ENCODE measurements around the gene PA2G4. TPM values are rescaled to one million over a fixed set of nuclear protein-coding genes. Genes with fewer than 3 reads are reported as not detected.

The PA2G4 gene
- total RNA-seq, 1 experiment from 2014 or later, result 406 TPM

GRCh38 chr12:56119361-56119796, 15.0 kb downstream of the PA2G4 start:
- Histone ChIP-seq H4K20me1 (ENCODE audit: low read length) (no peaks in the 10 kb centered on the region), H3K27ac (ENCODE audit: low read length) (peak overlapping the region; percentile 57), H3K4me3 (ENCODE audit: low read length) (peak overlapping the region; percentile 96), H3K36me3 (ENCODE audit: low read depth, low read length) (peaks cover 4% of the 10 kb centered on the region), H3K4me1 (ENCODE audit: insufficient read depth, low read length) (peaks cover 33% of the 10 kb centered on the region), H3K4me2 (ENCODE audit: low read length) (peak overlapping the region; percentile 94), H3F3A (ENCODE audit: low read length, unreplicated experiment) (peaks cover 8% of the 10 kb centered on the region), H3K79me2 (ENCODE audit: low read length) (peaks cover 33% of the 10 kb centered on the region), H3K27me3 (ENCODE audit: low read length) (no peaks in the 10 kb centered on the region), H3K9me3 (ENCODE audit: low read length) (no peaks in the 10 kb centered on the region), H3K9ac (ENCODE audit: low read length) (peak overlapping the region; percentile 78), H3K9me2 (replicated peaks; ENCODE audit: low read length) (no peaks in the 10 kb centered on the region), H2AFZ (ENCODE audit: low read length) (peak overlapping the region; percentile 32; the same call in 1 of the 2 replicates)
- peak; percentile 89 for DNase-seq
- TF ChIP-seq EZH2 (IDR thresholded peaks at IDR 0.05; ENCODE audit: low read length, unreplicated experiment) (no peak), EZH2phosphoT487 (IDR thresholded peaks at IDR 0.05; ENCODE audit: borderline replicate concordance, low read length) (no peak)
- TF ChIP-seq, protein P1, sequence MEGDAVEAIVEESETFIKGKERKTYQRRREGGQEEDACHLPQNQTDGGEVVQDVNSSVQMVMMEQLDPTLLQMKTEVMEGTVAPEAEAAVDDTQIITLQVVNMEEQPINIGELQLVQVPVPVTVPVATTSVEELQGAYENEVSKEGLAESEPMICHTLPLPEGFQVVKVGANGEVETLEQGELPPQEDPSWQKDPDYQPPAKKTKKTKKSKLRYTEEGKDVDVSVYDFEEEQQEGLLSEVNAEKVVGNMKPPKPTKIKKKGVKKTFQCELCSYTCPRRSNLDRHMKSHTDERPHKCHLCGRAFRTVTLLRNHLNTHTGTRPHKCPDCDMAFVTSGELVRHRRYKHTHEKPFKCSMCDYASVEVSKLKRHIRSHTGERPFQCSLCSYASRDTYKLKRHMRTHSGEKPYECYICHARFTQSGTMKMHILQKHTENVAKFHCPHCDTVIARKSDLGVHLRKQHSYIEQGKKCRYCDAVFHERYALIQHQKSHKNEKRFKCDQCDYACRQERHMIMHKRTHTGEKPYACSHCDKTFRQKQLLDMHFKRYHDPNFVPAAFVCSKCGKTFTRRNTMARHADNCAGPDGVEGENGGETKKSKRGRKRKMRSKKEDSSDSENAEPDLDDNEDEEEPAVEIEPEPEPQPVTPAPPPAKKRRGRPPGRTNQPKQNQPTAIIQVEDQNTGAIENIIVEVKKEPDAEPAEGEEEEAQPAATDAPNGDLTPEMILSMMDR (conservative IDR thresholded peaks at IDR 0.05; ENCODE audit: low read depth, low read length), result peak; percentile 93
- intact Hi-C loops (cut with micrococcal nuclease), result loop anchor here (1.0 to 5.0 kb wide), 5 partner anchors 38 to 105 kb away; partner anchors contain the start of genes MYL6, NABP2 and SMARCC2
- no TSS peak for BruUV-seq (replicated peaks)
- CTCF ChIA-PET, result interaction anchor here (0.5 to 2.9 kb wide), 6 partner anchors 9 to 326 kb away, joined by 3 to 37 read pairs (median 8); partner anchors contain the start of genes ESYT1, PA2G4 and SMARCC2
- POLR2A ChIA-PET (ENCODE audit: unreplicated experiment), result interaction anchor here (0.5 kb wide), 1 partner anchor 191 kb away, joined by 3 read pairs; no protein-coding TSS in a partner anchor
- ATAC-seq, result peak; percentile 29

DNA sequence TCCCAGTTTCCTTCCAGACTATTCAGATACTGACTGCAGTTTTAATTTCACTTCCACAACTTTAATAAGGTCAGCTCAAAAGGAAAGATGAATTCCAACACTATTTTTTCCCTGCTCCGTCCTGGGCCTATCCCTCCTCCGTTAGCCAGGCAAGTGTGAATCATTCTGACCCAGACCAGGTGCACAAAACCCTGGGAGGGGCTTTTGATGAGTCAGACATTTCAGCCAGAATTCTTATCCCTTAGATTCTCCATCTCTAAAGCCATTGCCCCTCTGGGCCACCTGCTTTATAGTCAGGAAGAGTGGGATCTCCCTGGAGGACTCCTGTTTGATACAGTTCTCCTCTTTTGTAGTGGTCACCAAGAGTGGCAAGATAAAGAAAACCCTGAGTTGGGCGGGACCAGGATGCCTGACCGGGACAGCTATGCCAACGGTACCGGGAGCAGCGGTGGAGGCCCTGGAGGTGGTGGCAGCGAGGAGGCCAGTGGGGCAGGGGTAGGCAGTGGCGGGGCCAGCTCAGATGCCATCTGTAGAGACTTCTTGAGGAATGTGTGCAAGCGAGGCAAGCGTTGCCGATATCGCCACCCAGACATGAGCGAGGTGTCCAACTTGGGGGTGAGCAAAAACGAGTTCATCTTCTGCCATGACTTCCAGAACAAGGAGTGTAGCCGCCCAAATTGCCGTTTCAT, 15.9 kb downstream of the PA2G4 start:
- Histone ChIP-seq H3K9me2 (replicated peaks; ENCODE audit: low read length) (no peaks in the 10 kb centered on the region), H3F3A (ENCODE audit: low read length, unreplicated experiment) (peaks cover 8% of the 10 kb centered on the region), H3K4me2 (ENCODE audit: low read length) (peak overlapping the region; percentile 94), H3K27me3 (ENCODE audit: low read length) (no peaks in the 10 kb centered on the region), H3K9ac (ENCODE audit: low read length) (peak overlapping the region; percentile 78), H4K20me1 (ENCODE audit: low read length) (no peaks in the 10 kb centered on the region), H3K4me3 (ENCODE audit: low read length) (peak overlapping the region; percentile 96), H3K79me2 (ENCODE audit: low read length) (peaks cover 33% of the 10 kb centered on the region), H2AFZ (ENCODE audit: low read length) (no peak overlapping the region; the same call in 1 of the 2 replicates), H3K27ac (ENCODE audit: low read length) (peak overlapping the region; percentile 27), H3K4me1 (ENCODE audit: insufficient read depth, low read length) (peaks cover 29% of the 10 kb centered on the region), H3K36me3 (ENCODE audit: low read depth, low read length) (peaks cover 4% of the 10 kb centered on the region), H3K9me3 (ENCODE audit: low read length) (no peaks in the 10 kb centered on the region)
- intact Hi-C loops (cut with micrococcal nuclease), result no loop called here
- BruUV-seq (replicated peaks), result no TSS peak
- ChIA-PET POLR2A (ENCODE audit: unreplicated experiment) (no interaction called here), CTCF (interaction anchor here (0.5 to 2.9 kb wide), 5 partner anchors 8 to 327 kb away, joined by 3 to 37 read pairs (median 7); partner anchors contain the start of genes ESYT1 and SMARCC2)
- ATAC-seq (no peak), DNase-seq (peak; percentile 73)
- TF ChIP-seq EZH2 (IDR thresholded peaks at IDR 0.05; ENCODE audit: low read length, unreplicated experiment), result no peak

DNA sequence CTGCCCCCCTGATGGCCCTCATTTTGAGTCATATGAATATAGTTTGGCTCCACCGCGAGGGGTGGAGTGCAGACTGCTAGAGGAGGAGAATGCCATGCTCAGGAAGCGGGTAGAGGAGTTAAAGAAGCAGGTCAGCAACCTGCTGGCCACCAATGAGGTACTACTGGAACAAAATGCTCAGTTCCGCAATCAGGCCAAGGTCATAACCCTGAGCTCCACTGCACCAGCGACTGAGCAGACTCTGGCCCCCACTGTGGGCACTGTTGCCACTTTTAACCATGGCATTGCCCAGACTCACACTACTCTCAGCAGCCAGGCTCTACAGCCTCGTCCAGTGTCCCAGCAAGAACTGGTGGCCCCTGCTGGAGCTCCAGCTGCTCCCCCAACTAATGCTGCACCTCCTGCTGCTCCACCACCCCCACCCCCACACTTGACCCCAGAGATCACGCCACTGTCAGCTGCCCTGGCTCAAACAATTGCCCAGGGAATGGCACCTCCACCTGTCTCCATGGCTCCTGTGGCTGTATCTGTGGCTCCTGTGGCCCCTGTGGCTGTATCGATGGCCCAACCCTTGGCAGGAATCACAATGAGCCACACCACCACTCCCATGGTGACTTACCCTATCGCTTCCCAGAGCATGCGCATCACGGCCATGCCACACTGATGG, 17.0 kb downstream of the PA2G4 start:
- ATAC-seq (no peak), DNase-seq (no peak)
- no TSS peak for BruUV-seq (replicated peaks)
- Histone ChIP-seq H3K9ac (ENCODE audit: low read length) (no peak overlapping the region), H3K4me2 (ENCODE audit: low read length) (no peak overlapping the region), H2AFZ (ENCODE audit: low read length) (no peak overlapping the region), H3K36me3 (ENCODE audit: low read depth, low read length) (peaks cover 4% of the 10 kb centered on the region), H3K9me2 (replicated peaks; ENCODE audit: low read length) (no peaks in the 10 kb centered on the region), H3K9me3 (ENCODE audit: low read length) (no peaks in the 10 kb centered on the region), H3K4me3 (ENCODE audit: low read length) (no peak overlapping the region), H3K4me1 (ENCODE audit: insufficient read depth, low read length) (peaks cover 28% of the 10 kb centered on the region), H3F3A (ENCODE audit: low read length, unreplicated experiment) (peaks cover 8% of the 10 kb centered on the region), H3K27ac (ENCODE audit: low read length) (no peak overlapping the region), H4K20me1 (ENCODE audit: low read length) (no peaks in the 10 kb centered on the region), H3K79me2 (ENCODE audit: low read length) (peaks cover 32% of the 10 kb centered on the region), H3K27me3 (ENCODE audit: low read length) (no peaks in the 10 kb centered on the region)
- intact Hi-C loops (cut with micrococcal nuclease), result no loop called here
- CTCF ChIA-PET, result no interaction called here
- TF ChIP-seq EZH2 (IDR thresholded peaks at IDR 0.05; ENCODE audit: low read length, unreplicated experiment), result no peak
- TF ChIP-seq, protein P1 (conservative IDR thresholded peaks at IDR 0.05; ENCODE audit: low read depth, low read length), result no peak
- POLR2A ChIA-PET (ENCODE audit: unreplicated experiment), result no interaction called here

Data from PC-3 (cell line).